Endothelial cell of umbilical vein (primary cell): ENCODE results near the gene OR5AC2. TPM values are rescaled to one million over a fixed set of nuclear protein-coding genes. Genes with fewer than 3 reads are reported as not detected.

Experiments used
- BruUV-seq: library from RNA; stranded (reverse); fragments of 400-500 nt; replicated peaks from 2 replicates; lab custom pipeline; 2021; lab: Mats Ljungman, UMichigan
- CTCF ChIA-PET: fragments of 300-600, 350-600 bp; sonication (Branson Sonifier 250); formaldehyde crosslinking; loops from one replicate; lab custom pipeline; 2021; ENCODE audit warnings: antibody characterized with exemption, inconsistent platforms; lab: Charles Lee
- POLR2A ChIA-PET: fragments of 300-600, 350-600 bp; sonication (Branson Sonifier 250); formaldehyde crosslinking; loops from one replicate; lab custom pipeline; 2021; ENCODE audit warnings: antibody characterized with exemption, inconsistent platforms; lab: Charles Lee
- DNase-seq: peaks from one replicate; pipeline ENCODE4 v3.0.0-alpha.2; 2011; ENCODE audit warnings: low read depth, low spot score
- FAIRE-seq: peaks from 2 replicates; lab custom pipeline; 2011; peaks lifted over from hg19 to GRCh38; lab: Jason Lieb, UNC
- H2AFZ ChIP-seq: 2 replicates; pipeline ENCODE4 v1.6.0; 2012; ENCODE audit warnings: low read depth, low read length, control low read depth, inconsistent platforms
- H3K27ac ChIP-seq: 2 replicates; pipeline ENCODE4 v1.5.1; 2011; ENCODE audit warnings: low read depth, mild to moderate bottlenecking, control low read depth, low read length, moderate library complexity; ENCODE audit not compliant: insufficient read depth
- H3K27me3 ChIP-seq, 2 experiments: 2 replicates each; pipeline versions ENCODE4 v1.6.0 to v1.6.1; 2011; ENCODE audit warnings: low read length in 2 of 2, mixed read lengths in 1 of 2; ENCODE audit not compliant: control insufficient read depth in 2 of 2, insufficient read depth in 2 of 2
- H3K36me3 ChIP-seq, 2 experiments: 2 replicates in 1 of 2; 3 replicates in 1 of 2; pipeline ENCODE4 v1.5.1; 2011; ENCODE audit warnings: low read length in 2 of 2, mild to moderate bottlenecking in 1 of 2, moderate library complexity in 1 of 2; ENCODE audit not compliant: control insufficient read depth in 2 of 2, insufficient read depth in 2 of 2; ENCODE audit errors: extremely low read depth in 1 of 2
- H3K4me1 ChIP-seq: 3 replicates; pipeline ENCODE4 v1.5.1; 2011; ENCODE audit warnings: mild to moderate bottlenecking, low read length; ENCODE audit not compliant: control insufficient read depth, insufficient read depth; ENCODE audit errors: extremely low read depth
- H3K4me2 ChIP-seq: 2 replicates; pipeline ENCODE4 v1.6.1; 2011; ENCODE audit warnings: low read length, control low read depth, mixed read lengths; ENCODE audit not compliant: insufficient read depth
- H3K4me3 ChIP-seq, 3 experiments: fragments of 200-600 bp in 1 of 3; sonication (generic), shearing (Covaris generic) in 1 of 3; replicated peaks in 1 of 3; 2 replicates each; pipeline ENCODE4 v1.5.1; 2011 to 2016; ENCODE audit warnings: control low read depth in 3 of 3, low read length in 3 of 3, mild to moderate bottlenecking in 2 of 3, inconsistent platforms in 1 of 3, low read depth in 1 of 3, moderate library complexity in 1 of 3; ENCODE audit not compliant: insufficient read depth in 1 of 3
- H3K79me2 ChIP-seq: 2 replicates; pipeline ENCODE4 v1.6.0; 2012; ENCODE audit warnings: low read length, inconsistent platforms; ENCODE audit not compliant: control insufficient read depth, insufficient read depth
- H3K9ac ChIP-seq: replicated peaks from 2 replicates; pipeline ENCODE3; 2011; ENCODE audit warnings: low read length, control low read depth; ENCODE audit not compliant: insufficient read depth; ENCODE audit errors: extremely low read depth
- H3K9me1 ChIP-seq: replicated peaks from 3 replicates; pipeline ENCODE4 v1.6.0; 2011; ENCODE audit warnings: mild to moderate bottlenecking, low read length; ENCODE audit not compliant: control insufficient read depth, insufficient read depth; ENCODE audit errors: extremely low read depth
- H3K9me3 ChIP-seq: replicated peaks from 2 replicates; pipeline ENCODE4 v1.5.1; 2012; ENCODE audit warnings: low read length, inconsistent platforms; ENCODE audit not compliant: control insufficient read depth, insufficient read depth
- H4K20me1 ChIP-seq: replicated peaks from 2 replicates; pipeline ENCODE3; 2011; ENCODE audit warnings: mild to moderate bottlenecking, low read length; ENCODE audit not compliant: control insufficient read depth, insufficient read depth; ENCODE audit errors: extremely low read depth
- EZH2 ChIP-seq: IDR thresholded peaks from 2 replicates; pipeline ENCODE4 v1.6.1; 2012; ENCODE audit warnings: borderline replicate concordance, low read depth, mild to moderate bottlenecking, moderate library complexity, low read length, inconsistent platforms; ENCODE audit not compliant: severe bottlenecking
- FOS ChIP-seq: IDR thresholded peaks from 2 replicates; pipeline ENCODE4 v1.6.1; 2011; ENCODE audit warnings: mild to moderate bottlenecking, low read length, moderate library complexity, borderline replicate concordance; ENCODE audit not compliant: insufficient read depth
- JUN ChIP-seq: IDR thresholded peaks from 2 replicates; pipeline ENCODE4 v1.6.1; 2011; ENCODE audit warnings: borderline replicate concordance, low read depth; ENCODE audit not compliant: insufficient read length, insufficient read depth
- MYC ChIP-seq: IDR thresholded peaks from one replicate; pipeline ENCODE4 v1.6.1; 2011; ENCODE audit warnings: mild to moderate bottlenecking, low read depth, low read length
- POLR2A ChIP-seq: IDR thresholded peaks from 2 replicates; pipeline ENCODE4 v1.6.1; 2012; ENCODE audit warnings: low read depth, mild to moderate bottlenecking, control low read depth, low read length
- POLR2AphosphoS5 ChIP-seq: IDR thresholded peaks from 2 replicates; pipeline ENCODE4 v1.6.1; 2012; ENCODE audit warnings: low read depth, mild to moderate bottlenecking, control low read depth, low read length, moderate library complexity; ENCODE audit not compliant: insufficient read depth
- dilution Hi-C: fragments of 300-500 bp; cut with MboI; formaldehyde crosslinking; loops from one replicate; pipeline ENCODE4 v1.15.0; 2019; ENCODE audit warnings: low sequenced_read_pairs; ENCODE audit not compliant: extremely low pct_ligation_motif_present
- intact Hi-C: fragments of 100-400 bp; cut with micrococcal nuclease; formaldehyde crosslinking; loops from one replicate; pipeline ENCODE4 v1.10.0; 2022
- polyA plus RNA-seq, 4 experiments: library from polyadenylated mRNA; depleted of rRNA in 3 of 4; stranded (reverse) in 3 of 4; unstranded in 1 of 4; fragments of >200 nt; gene quantifications; 2 replicates each; pipeline versions ENCODE4 v1.2.1 to v1.2.3, GENCODE V29; 2011 to 2012; ENCODE audit warnings: missing spikeins in 1 of 4
- total RNA-seq: library from RNA; stranded (reverse); gene quantifications from 2 replicates; pipeline ENCODE4 v1.2.3, GENCODE V29; 2021
- TF ChIP-seq, protein P1 (sequence below), 2 donors: IDR thresholded peaks; 1 replicate in 1 of 2; 2 replicates in 1 of 2; pipeline ENCODE4 v1.5.1; 2011; ENCODE audit warnings: low read length in 2 of 2, mild to moderate bottlenecking in 2 of 2, moderate library complexity in 2 of 2, control low read depth in 1 of 2, inconsistent platforms in 1 of 2, low read depth in 1 of 2; ENCODE audit not compliant: insufficient read depth in 1 of 2; ENCODE audit errors: extremely low read depth in 1 of 2
- TF ChIP-seq, protein P2 (sequence below): IDR thresholded peaks from 2 replicates; pipeline ENCODE4 v1.6.1; 2011; ENCODE audit not compliant: insufficient read depth, insufficient read length

The OR5AC2 gene
- total and polyA plus RNA-seq, 2 donors (not counting 3 experiments of a cell fraction or from before 2014, with no cell fraction given) = not detected

DNA sequence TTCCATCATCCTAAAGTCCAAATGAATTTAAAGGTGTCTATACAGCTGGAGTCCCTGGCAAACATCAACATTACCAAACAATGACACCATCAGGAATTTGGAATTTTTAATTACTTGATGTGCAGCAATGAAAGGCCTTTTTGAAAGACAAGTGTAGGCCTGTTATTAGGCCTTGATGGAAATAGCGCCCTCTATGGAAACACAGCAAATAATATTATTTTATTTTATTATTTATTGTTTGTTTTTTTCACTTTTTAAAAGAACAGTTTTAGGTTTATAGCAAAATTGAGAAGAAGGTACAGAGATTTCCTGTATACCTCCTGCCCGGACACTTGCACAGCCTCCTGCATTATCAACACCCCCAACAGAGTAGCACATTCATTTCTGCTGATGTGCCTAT, 18.1 kb upstream of the OR5AC2 start:
- Histone ChIP-seq H3K79me2 (no peaks in the 10 kb centered on the region), H3K4me3 (no peak overlapping the region), H3K9me1 (no peaks in the 10 kb centered on the region), H2AFZ (no peak overlapping the region), H3K9me3 (no peaks in the 10 kb centered on the region), H3K9ac (no peak overlapping the region), H3K27me3 (peaks cover 0 to 3% of the 10 kb centered on the region in 2 experiments), H3K4me1 (no peaks in the 10 kb centered on the region), H3K27ac (no peak overlapping the region), H3K36me3 (no peaks in the 10 kb centered on the region), H4K20me1 (no peaks in the 10 kb centered on the region), H3K4me2 (no peak overlapping the region)
- TF ChIP-seq MYC = no peak
- no peak for TF ChIP-seq EZH2
- TF ChIP-seq, protein P1, sequence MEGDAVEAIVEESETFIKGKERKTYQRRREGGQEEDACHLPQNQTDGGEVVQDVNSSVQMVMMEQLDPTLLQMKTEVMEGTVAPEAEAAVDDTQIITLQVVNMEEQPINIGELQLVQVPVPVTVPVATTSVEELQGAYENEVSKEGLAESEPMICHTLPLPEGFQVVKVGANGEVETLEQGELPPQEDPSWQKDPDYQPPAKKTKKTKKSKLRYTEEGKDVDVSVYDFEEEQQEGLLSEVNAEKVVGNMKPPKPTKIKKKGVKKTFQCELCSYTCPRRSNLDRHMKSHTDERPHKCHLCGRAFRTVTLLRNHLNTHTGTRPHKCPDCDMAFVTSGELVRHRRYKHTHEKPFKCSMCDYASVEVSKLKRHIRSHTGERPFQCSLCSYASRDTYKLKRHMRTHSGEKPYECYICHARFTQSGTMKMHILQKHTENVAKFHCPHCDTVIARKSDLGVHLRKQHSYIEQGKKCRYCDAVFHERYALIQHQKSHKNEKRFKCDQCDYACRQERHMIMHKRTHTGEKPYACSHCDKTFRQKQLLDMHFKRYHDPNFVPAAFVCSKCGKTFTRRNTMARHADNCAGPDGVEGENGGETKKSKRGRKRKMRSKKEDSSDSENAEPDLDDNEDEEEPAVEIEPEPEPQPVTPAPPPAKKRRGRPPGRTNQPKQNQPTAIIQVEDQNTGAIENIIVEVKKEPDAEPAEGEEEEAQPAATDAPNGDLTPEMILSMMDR (IDR thresholded peaks at IDR 0.05; ENCODE audit: extremely low read depth in 1 of 2, insufficient read depth in 1 of 2, low read depth in 1 of 2, low read length in 2 of 2) = no peak
- TF ChIP-seq JUN = no peak
- no peak for TF ChIP-seq POLR2AphosphoS5
- TF ChIP-seq POLR2A = no peak
- TF ChIP-seq, protein P2, sequence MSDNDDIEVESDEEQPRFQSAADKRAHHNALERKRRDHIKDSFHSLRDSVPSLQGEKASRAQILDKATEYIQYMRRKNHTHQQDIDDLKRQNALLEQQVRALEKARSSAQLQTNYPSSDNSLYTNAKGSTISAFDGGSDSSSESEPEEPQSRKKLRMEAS = no peak
- no peak for TF ChIP-seq FOS
- dilution Hi-C loops (no loop called here), intact Hi-C loops (no loop called here)
- no peak for DNase-seq
- no TSS peak for BruUV-seq
- POLR2A ChIA-PET = no interaction called here
- no peak for FAIRE-seq
- CTCF ChIA-PET = no interaction called here
